ENCODE measurements around the gene TASOR. TPM values are rescaled to one million over a fixed set of nuclear protein-coding genes. Genes with fewer than 3 reads are reported as not detected.

The TASOR gene
- total RNA-seq, 1 donor from 2014 or later = 69.7 TPM

DNA sequence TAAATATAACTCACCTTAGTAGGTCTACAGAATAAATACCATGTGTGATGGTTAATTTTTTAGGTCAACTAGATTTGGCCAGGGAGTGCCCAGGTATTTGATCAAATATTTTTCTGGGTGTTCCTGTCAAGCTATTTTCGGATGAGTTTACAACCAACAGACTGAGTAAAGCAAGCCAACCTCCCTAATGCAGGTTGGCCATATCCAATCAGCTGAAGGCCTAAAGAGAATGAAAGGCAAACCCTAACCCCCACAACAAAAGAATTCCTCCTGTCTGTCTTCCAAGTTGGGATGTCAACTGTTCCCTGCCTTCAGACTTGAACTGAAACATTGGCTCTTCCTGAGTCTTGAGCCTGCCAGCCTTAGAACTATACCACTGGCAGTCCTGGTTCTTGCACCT, 28.6 kb downstream of the TASOR start:
- Histone ChIP-seq H3K36me3 (peaks cover 95% of the 10 kb centered on the region), H3K4me3 (no peak overlapping the region), H3K27me3 (ENCODE audit: low read depth) (no peaks in the 10 kb centered on the region), H3K27ac (no peak overlapping the region), H3K4me1 (no peaks in the 10 kb centered on the region), H3K9me3 (no peaks in the 10 kb centered on the region)
- DNase-seq (no peak), ATAC-seq (no peak)
- TF ChIP-seq, protein P1, sequence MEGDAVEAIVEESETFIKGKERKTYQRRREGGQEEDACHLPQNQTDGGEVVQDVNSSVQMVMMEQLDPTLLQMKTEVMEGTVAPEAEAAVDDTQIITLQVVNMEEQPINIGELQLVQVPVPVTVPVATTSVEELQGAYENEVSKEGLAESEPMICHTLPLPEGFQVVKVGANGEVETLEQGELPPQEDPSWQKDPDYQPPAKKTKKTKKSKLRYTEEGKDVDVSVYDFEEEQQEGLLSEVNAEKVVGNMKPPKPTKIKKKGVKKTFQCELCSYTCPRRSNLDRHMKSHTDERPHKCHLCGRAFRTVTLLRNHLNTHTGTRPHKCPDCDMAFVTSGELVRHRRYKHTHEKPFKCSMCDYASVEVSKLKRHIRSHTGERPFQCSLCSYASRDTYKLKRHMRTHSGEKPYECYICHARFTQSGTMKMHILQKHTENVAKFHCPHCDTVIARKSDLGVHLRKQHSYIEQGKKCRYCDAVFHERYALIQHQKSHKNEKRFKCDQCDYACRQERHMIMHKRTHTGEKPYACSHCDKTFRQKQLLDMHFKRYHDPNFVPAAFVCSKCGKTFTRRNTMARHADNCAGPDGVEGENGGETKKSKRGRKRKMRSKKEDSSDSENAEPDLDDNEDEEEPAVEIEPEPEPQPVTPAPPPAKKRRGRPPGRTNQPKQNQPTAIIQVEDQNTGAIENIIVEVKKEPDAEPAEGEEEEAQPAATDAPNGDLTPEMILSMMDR (IDR thresholded peaks at IDR 0.05) = no peak
- intact Hi-C loops (cut with DNase I) = no loop called here

DNA sequence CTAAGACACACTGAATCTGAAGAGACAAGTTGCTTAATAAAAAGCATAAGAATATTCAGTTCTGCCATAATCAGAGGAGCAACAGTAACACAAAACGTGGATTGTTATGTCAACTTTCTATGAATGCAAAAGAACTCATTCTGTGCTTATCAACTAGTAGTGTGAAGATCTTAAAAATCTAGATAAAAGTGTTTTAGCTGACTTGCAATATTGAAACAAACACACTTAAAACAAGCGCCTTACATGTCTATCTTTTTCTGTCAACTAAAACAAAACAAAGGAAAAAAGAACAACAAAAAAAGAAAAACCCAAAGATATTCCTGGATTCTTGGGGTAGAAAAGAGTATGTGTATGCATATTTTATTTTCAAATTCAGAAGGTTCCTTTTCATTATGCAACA, 37.7 kb downstream of the TASOR start:
- no peak overlapping the region for H3K4me3 ChIP-seq
- ATAC-seq (no peak), DNase-seq (no peak)
- intact Hi-C loops (cut with DNase I) = no loop called here
- H3K36me3 ChIP-seq = peaks cover 99% of the 10 kb centered on the region
- H3K27me3 ChIP-seq (ENCODE audit: low read depth) = no peaks in the 10 kb centered on the region
- H3K4me1 ChIP-seq = no peaks in the 10 kb centered on the region
- no peak overlapping the region for H3K27ac ChIP-seq
- H3K9me3 ChIP-seq = no peaks in the 10 kb centered on the region
- TF ChIP-seq, protein P1 (IDR thresholded peaks at IDR 0.05) = no peak

- TF ChIP-seq, protein P1 (IDR thresholded peaks at IDR 0.05) = no peak
- ATAC-seq = no peak
- Histone ChIP-seq H3K27ac (no peak overlapping the region), H3K9me3 (no peaks in the 10 kb centered on the region), H3K4me3 (no peak overlapping the region), H3K27me3 (ENCODE audit: low read depth) (no peaks in the 10 kb centered on the region), H3K4me1 (peaks cover 5% of the 10 kb centered on the region), H3K36me3 (peaks cover 83% of the 10 kb centered on the region)
- no peak for DNase-seq
- intact Hi-C loops (cut with DNase I) = no loop called here
Observed at GRCh38 chr3:56633602-56634535, 49.2 kb downstream of the TASOR start.

Other genes starting within 250 kb of the TASOR start
- 1.5 TPM for gene ERC2, start 214.8 kb downstream of the TASOR start, total RNA-seq
- gene CCDC66, start 126.1 kb downstream of the TASOR start, total RNA-seq = 24.5 TPM
- 48.0 TPM for gene ARHGEF3, start 118.7 kb upstream of the TASOR start, total RNA-seq